A549 (cell line): ENCODE measurements around the gene WDR82. TPM values are rescaled to one million over a fixed set of nuclear protein-coding genes. Genes with fewer than 3 reads are reported as not detected.
A peak's percentile ranks its signal among the peaks of the same experiment; 100 is the strongest.
"Not testable (repeated sequence)": the region's sequence is repeated elsewhere in the genome, so short reads cannot be mapped to it uniquely, and the experiment has no call there.

Experiments used
- ATAC-seq, 2 experiments: fragments of 200-7000 bp in 1 of 2; fragments of >200 bp in 1 of 2; cut with Nextera tagmentation in 1 of 2; cut with Tn5 transposase in 1 of 2; 3 replicates each; pipeline versions ENCODE4 v1.8.0 to v1.9.1; 2018 to 2020; ENCODE audit warnings: mild to moderate bottlenecking in 1 of 2, moderate library complexity in 1 of 2
- CTCF ChIA-PET: fragments of 300-600 bp; sonication (Branson Sonifier 250); formaldehyde crosslinking; extraction: SDS; loops from one replicate; lab custom pipeline; 2021; ENCODE audit warnings: antibody characterized with exemption, inconsistent platforms; lab: Yijun Ruan, JAX
- POLR2A ChIA-PET: fragments of 350-600 bp; formaldehyde crosslinking; extraction: SDS; loops from one replicate; lab custom pipeline; 2021; ENCODE audit warnings: antibody characterized with exemption, inconsistent platforms; lab: Yijun Ruan, JAX
- DNase-seq, 2 experiments: peaks; one replicate each; pipeline versions ENCODE4 v3.0.0 to v3.0.0-alpha.2; 2011 to 2016; ENCODE audit warnings: low read depth in 1 of 2, low spot score in 1 of 2
- FAIRE-seq: peaks from 2 replicates; lab custom pipeline; 2011; peaks lifted over from hg19 to GRCh38; lab: Jason Lieb, UNC
- H3K27ac ChIP-seq, 2 experiments: fragments of >200 bp; sonication (Bioruptor Twin); formaldehyde crosslinking; 3 replicates each; pipeline ENCODE4 v1.5.1; 2016 to 2017
- H3K4me1 ChIP-seq: fragments of >200 bp; sonication (Bioruptor Twin); formaldehyde crosslinking; 3 replicates; pipeline ENCODE4 v1.6.1; 2016
- H3K4me2 ChIP-seq: fragments of >200 bp; sonication (Bioruptor Twin); formaldehyde crosslinking; 3 replicates; pipeline ENCODE4 v1.6.1; 2016
- H3K4me3 ChIP-seq: fragments of >200 bp; sonication (Bioruptor Twin); formaldehyde crosslinking; 3 replicates; pipeline ENCODE4 v1.5.1; 2016
- H3K9me3 ChIP-seq: fragments of >200 bp; sonication (Bioruptor Twin); formaldehyde crosslinking; 3 replicates; pipeline ENCODE4 v1.6.1; 2016
- BHLHE40 ChIP-seq: IDR thresholded peaks from 2 replicates; pipeline ENCODE4 v1.6.1; 2012; ENCODE audit warnings: low read depth, low read length, inconsistent platforms
- CBX2 ChIP-seq: fragments of 200-600 bp; sonication (generic); IDR thresholded peaks from 2 replicates; pipeline ENCODE4 v1.6.1; 2016; ENCODE audit warnings: low read depth, mild to moderate bottlenecking, borderline replicate concordance
- CBX8 ChIP-seq: fragments of 200-600 bp; sonication (generic); IDR thresholded peaks from 2 replicates; pipeline ENCODE4 v1.6.1; 2016
- CHD4 ChIP-seq: fragments of 200-600 bp; sonication (generic); IDR thresholded peaks from 2 replicates; pipeline ENCODE4 v1.6.1; 2016; ENCODE audit warnings: antibody characterized with exemption, mild to moderate bottlenecking, borderline replicate concordance
- EHF ChIP-seq: fragments of 250-450 bp; sonication (Bioruptor Pico); IDR thresholded peaks from 2 replicates; pipeline ENCODE4 v1.5.0; 2020; ENCODE audit warnings: mild to moderate bottlenecking
- FOSB ChIP-seq: fragments of 250-450 bp; sonication (Bioruptor Pico); IDR thresholded peaks from 2 replicates; pipeline ENCODE4 v1.5.0; 2020; ENCODE audit warnings: mild to moderate bottlenecking, moderate library complexity
- FOXS1 ChIP-seq: fragments of 250-450 bp; sonication (Bioruptor Pico); IDR thresholded peaks from 2 replicates; pipeline ENCODE4 v1.5.0; 2020; ENCODE audit warnings: mild to moderate bottlenecking, moderate library complexity
- GATA3 ChIP-seq: IDR thresholded peaks from 2 replicates; pipeline ENCODE4 v1.6.1; 2012; ENCODE audit warnings: borderline replicate concordance
- HDAC2 ChIP-seq: fragments of 200-600 bp; sonication (generic); IDR thresholded peaks from 2 replicates; pipeline ENCODE4 v1.6.1; 2016
- HOXA7 ChIP-seq: fragments of 250-450 bp; sonication (Bioruptor Pico); IDR thresholded peaks from 2 replicates; pipeline ENCODE4 v1.5.0; 2020; ENCODE audit warnings: mild to moderate bottlenecking, moderate library complexity
- HOXB13 ChIP-seq: fragments of 250-450 bp; sonication (Bioruptor Pico); IDR thresholded peaks from 2 replicates; pipeline ENCODE4 v1.5.0; 2020; ENCODE audit warnings: low read depth, mild to moderate bottlenecking, moderate library complexity
- HOXB5 ChIP-seq: fragments of 250-450 bp; sonication (Bioruptor Pico); IDR thresholded peaks from 2 replicates; pipeline ENCODE4 v1.5.0; 2020; ENCODE audit warnings: mild to moderate bottlenecking, moderate library complexity
- MAZ ChIP-seq: fragments of 150-350 bp; IDR thresholded peaks from 2 replicates; pipeline ENCODE4 v1.6.1; 2014; ENCODE audit warnings: antibody characterized with exemption, low read depth, low read length, borderline replicate concordance
- NFE2L2 ChIP-seq: fragments of 150-350 bp; conservative IDR thresholded peaks from 2 replicates; pipeline ENCODE4 v1.6.1; 2014; ENCODE audit warnings: low read length
- PHF8 ChIP-seq: fragments of 200-600 bp; sonication (generic); IDR thresholded peaks from 2 replicates; pipeline ENCODE4 v1.6.1; 2016; ENCODE audit warnings: low read depth, mild to moderate bottlenecking, antibody characterized with exemption, moderate library complexity, borderline replicate concordance
- POLR2A ChIP-seq: IDR thresholded peaks from 2 replicates; pipeline ENCODE4 v1.6.1; 2012; ENCODE audit warnings: mild to moderate bottlenecking, low read length
- RARB ChIP-seq: fragments of 250-450 bp; sonication (Bioruptor Pico); IDR thresholded peaks from 2 replicates; pipeline ENCODE4 v1.8.0; 2021; ENCODE audit warnings: mild to moderate bottlenecking, moderate library complexity
- RNF2 ChIP-seq: fragments of 200-600 bp; sonication (generic); IDR thresholded peaks from 2 replicates; pipeline ENCODE4 v1.6.1; 2016; ENCODE audit warnings: low read depth, mild to moderate bottlenecking, antibody characterized with exemption, moderate library complexity, borderline replicate concordance
- WGBS: methylation state at CpG from one replicate; pipeline ENCODE4 v1.1.6; 2017; ENCODE audit errors: missing lambda C conversion rate; 5-methylcytosine and 5-hydroxymethylcytosine counted together
- polyA plus RNA-seq, 4 experiments: library from polyadenylated mRNA; depleted of rRNA in 3 of 4; stranded (reverse); fragments of >200 nt; fragmentation: RNase III in 1 of 4; extraction: RNeasy Plus Mini Kit Qiagen cat#74134 plus additional on column Dnase treatment in 1 of 4; gene quantifications; 2 replicates in 3 of 4; 3 replicates in 1 of 4; pipeline ENCODE4 v1.2.3, GENCODE V29; 2011 to 2017
- TF ChIP-seq, protein P1 (sequence below): fragments of >200 bp; sonication (Bioruptor Twin); formaldehyde crosslinking; IDR thresholded peaks from 2 replicates; pipeline ENCODE4 v1.6.1; 2016
- TF ChIP-seq, protein P2 (sequence below): fragments of 450-650 bp; IDR thresholded peaks from 2 replicates; pipeline ENCODE4 v1.6.1; 2014; ENCODE audit warnings: antibody characterized with exemption
- TF ChIP-seq, protein P3 (sequence below): IDR thresholded peaks from 2 replicates; pipeline ENCODE4 v1.6.1; 2012; ENCODE audit warnings: low read depth, borderline replicate concordance

WDR82 gene
- polyA plus RNA-seq, 2 of the 4 experiments (the other 2 are of a cell fraction), result 50.6 to 52.7 TPM

DNA sequence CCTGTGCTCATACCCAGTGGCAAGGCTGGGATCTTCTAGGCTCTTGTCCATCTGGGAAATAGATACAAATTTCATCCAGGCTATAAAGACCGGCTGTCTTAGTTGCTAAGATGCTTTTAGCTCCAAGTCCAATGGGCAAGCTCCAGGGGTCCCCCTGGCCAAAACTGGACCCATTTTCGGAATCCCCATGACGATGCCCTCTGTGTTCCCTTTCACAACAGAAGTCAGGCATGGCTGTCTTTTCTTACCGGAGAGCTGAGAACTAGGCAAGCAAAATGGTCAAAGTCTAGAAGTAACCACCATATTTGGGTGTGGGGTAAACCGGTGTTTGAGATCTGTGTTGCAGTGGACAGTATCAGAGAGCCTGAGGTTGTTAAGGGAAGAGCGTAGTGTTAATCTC, 10.2 kb upstream of the WDR82 start:
- Histone ChIP-seq H3K4me2 (peak overlapping the region; percentile 85), H3K9me3 (no peaks in the 10 kb centered on the region), H3K4me3 (peak overlapping the region; percentile 83), H3K4me1 (peaks cover 45% of the 10 kb centered on the region), H3K27ac (peak overlapping the region; percentile 98 to 100)
- DNase-seq, result no peak
- TF ChIP-seq, protein P1, sequence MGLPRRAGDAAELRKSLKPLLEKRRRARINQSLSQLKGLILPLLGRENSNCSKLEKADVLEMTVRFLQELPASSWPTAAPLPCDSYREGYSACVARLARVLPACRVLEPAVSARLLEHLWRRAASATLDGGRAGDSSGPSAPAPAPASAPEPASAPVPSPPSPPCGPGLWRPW, result no peak
- TF ChIP-seq RNF2, result no peak
- no peak for ATAC-seq
- FAIRE-seq, result no peak
- CTCF ChIA-PET, result interaction anchor here (0.7 to 17.0 kb wide), 5 partner anchors 9 to 75 kb away, joined by 3 to 311 read pairs (median 3); partner anchors contain the start of gene WDR82
- WGBS, result 99% methylated on average over 6 of the region's 6 CpGs
- POLR2A ChIA-PET, result interaction anchor here (0.7 to 3.1 kb wide), 3 partner anchors 11 to 161 kb away, joined by 3 to 30 read pairs (median 3); partner anchors contain the start of gene WDR82

DNA sequence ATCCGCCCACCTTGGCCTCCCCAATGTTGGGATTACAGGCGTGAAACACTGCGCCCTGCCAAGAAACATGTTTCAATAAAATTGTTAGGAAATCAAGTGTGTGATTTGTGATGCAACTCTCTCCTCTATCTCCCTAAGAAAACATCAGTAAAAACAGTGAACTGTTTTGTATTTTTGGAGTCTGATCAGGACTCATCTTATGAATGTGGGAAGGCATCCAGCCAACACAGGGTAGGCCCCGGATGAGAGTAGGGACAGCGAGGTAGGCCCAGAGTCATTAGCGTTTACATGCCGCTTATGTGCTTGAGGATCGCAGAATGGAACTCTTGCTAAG, 8.3 kb upstream of the WDR82 start:
- H3K4me3 ChIP-seq, result peak overlapping the region; percentile 83
- POLR2A ChIA-PET, result interaction anchor here (3.1 kb wide), 1 partner anchor 9 kb away, joined by 30 read pairs; the partner anchor contains the start of gene WDR82
- no peak for FAIRE-seq
- TF ChIP-seq RARB (CRISPR knock-in tag) (no peak), BHLHE40 (no peak), RNF2 (no peak), CBX8 (no peak), GATA3 (no peak), FOSB (CRISPR knock-in tag) (no peak), CHD4 (no peak), CBX2 (no peak), EHF (CRISPR knock-in tag) (no peak), HOXA7 (CRISPR knock-in tag) (no peak), POLR2A (no peak), HOXB13 (no peak), PHF8 (no peak), MAZ (no peak), HOXB5 (CRISPR knock-in tag) (no peak), FOXS1 (CRISPR knock-in tag) (no peak), NFE2L2 (no peak), HDAC2 (no peak)
- TF ChIP-seq, protein P2, sequence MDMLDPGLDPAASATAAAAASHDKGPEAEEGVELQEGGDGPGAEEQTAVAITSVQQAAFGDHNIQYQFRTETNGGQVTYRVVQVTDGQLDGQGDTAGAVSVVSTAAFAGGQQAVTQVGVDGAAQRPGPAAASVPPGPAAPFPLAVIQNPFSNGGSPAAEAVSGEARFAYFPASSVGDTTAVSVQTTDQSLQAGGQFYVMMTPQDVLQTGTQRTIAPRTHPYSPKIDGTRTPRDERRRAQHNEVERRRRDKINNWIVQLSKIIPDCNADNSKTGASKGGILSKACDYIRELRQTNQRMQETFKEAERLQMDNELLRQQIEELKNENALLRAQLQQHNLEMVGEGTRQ, result no peak
- TF ChIP-seq, protein P3, sequence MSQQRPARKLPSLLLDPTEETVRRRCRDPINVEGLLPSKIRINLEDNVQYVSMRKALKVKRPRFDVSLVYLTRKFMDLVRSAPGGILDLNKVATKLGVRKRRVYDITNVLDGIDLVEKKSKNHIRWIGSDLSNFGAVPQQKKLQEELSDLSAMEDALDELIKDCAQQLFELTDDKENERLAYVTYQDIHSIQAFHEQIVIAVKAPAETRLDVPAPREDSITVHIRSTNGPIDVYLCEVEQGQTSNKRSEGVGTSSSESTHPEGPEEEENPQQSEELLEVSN, result no peak
- TF ChIP-seq, all 56 proteins: peak for 0
- CTCF ChIA-PET, result interaction anchor here (0.7 to 17.0 kb wide), 3 partner anchors 31 to 141 kb away, joined by 3 to 311 read pairs (median 3); no protein-coding TSS in a partner anchor
- Histone ChIP-seq H3K4me2 (peak overlapping the region; percentile 85), H3K27ac (peak overlapping the region; percentile 98 to 100), H3K9me3 (no peaks in the 10 kb centered on the region), H3K4me1 (peaks cover 63% of the 10 kb centered on the region)
- 55% methylated on average over 8 of the region's 8 CpGs for WGBS
- no peak for DNase-seq
- ATAC-seq, result no peak

DNA sequence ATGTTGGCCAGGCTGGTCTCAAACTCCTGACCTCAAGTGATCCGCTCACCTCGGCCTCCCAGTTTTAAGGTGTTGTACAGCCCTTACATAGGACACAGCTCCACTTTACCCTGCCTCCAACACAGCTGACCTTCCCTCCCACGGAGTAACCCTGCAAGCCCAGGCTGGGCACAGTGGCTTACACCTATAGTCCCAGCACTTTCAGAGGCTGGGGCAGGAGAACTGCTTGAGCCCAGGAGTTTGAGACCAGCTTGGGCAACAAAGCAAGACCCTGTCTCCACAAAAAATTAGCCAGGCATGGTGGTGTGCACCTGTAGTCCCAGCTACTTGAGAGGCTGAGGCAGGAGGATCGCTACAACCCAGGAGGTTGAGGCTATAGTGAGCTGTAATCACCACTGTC, 5.6 kb upstream of the WDR82 start:
- H3K9me3 ChIP-seq, FAIRE-seq, H3K4me2 ChIP-seq, ATAC-seq, DNase-seq, H3K4me3 ChIP-seq, POLR2A ChIA-PET: not testable (repeated sequence)
- Histone ChIP-seq H3K27ac (peak overlapping the region; percentile 78 to 100; a peak in 5 of 6 replicates), H3K4me1 (peaks cover 63% of the 10 kb centered on the region)
- WGBS, result 85% methylated on average over 4 of the region's 4 CpGs
- CTCF ChIA-PET, result interaction anchor here (0.9 to 2.8 kb wide), 5 partner anchors 8 to 63 kb away, joined by 3 to 8 read pairs (median 3); no protein-coding TSS in a partner anchor
